Islet precursor cell (in vitro differentiated cells): ENCODE measurements around the gene SLC39A11.
A peak's percentile ranks its signal among the peaks of the same experiment; 100 is the strongest.
"Not testable (repeated sequence)": the region's sequence is repeated elsewhere in the genome, so short reads cannot be mapped to it uniquely, and the experiment has no call there.

ENCODE experiments used
- DNase-seq: peaks from one replicate; pipeline ENCODE4 v3.0.0-alpha.2; 2018

SLC39A11 gene

GRCh38 chr17:73069841-73070240 is 22.6 kb downstream of the SLC39A11 start:
- DNase-seq = no peak

DNA sequence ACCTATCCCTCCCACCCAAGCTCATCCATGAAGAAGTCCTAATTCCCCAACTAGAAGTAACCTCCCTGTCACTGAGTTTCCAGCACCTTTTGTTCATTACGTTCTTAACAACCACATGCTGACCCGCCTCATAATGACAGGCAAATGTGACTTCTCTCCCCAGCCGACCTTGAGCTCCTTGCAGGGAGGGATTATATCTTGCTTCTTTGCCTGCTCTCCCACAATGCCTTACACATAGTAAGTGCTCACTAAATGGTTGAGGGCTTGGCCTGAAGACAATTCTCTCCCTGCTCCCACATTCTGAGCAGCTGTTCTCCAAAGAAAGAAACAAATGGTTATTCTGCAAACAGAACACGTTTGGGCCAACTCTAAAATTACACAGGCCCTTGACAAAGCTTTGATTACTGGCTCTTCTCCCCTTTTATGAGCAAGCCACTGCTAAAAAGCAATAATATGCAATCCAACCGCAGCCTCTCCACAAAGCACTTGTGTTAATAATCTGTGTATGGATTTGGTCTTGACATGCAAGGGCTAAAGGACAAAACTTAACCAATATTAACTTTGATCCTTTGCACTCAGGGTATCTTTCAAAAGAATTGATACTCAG is 23.2 kb downstream of the SLC39A11 start:
- no peak for DNase-seq

GRCh38 chr17:73068322-73069153 is 23.9 kb downstream of the SLC39A11 start:
- peak; percentile 97 for DNase-seq

DNA sequence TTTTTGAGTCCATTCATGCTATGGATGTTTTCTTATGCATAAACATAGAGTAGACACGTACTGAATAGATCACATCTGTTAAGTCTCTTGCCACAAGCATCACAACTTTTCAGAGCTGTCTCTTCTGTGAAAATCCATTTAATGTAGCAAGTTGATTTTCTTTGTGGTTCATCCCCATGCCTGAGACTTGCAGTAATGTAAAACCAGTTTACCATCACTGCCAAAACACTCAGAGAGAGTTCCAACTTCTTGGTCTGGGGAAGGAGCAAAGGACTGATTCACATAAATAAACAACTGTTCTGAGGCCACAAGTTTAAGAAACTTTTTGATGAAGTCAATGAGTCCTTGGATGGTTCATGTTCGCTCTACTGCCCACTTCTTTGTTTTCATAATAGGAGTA is 24.8 kb downstream of the SLC39A11 start:
- not testable (repeated sequence) for DNase-seq

GRCh38 chr17:73067075-73067474 is 25.4 kb downstream of the SLC39A11 start:
- no peak for DNase-seq

DNA sequence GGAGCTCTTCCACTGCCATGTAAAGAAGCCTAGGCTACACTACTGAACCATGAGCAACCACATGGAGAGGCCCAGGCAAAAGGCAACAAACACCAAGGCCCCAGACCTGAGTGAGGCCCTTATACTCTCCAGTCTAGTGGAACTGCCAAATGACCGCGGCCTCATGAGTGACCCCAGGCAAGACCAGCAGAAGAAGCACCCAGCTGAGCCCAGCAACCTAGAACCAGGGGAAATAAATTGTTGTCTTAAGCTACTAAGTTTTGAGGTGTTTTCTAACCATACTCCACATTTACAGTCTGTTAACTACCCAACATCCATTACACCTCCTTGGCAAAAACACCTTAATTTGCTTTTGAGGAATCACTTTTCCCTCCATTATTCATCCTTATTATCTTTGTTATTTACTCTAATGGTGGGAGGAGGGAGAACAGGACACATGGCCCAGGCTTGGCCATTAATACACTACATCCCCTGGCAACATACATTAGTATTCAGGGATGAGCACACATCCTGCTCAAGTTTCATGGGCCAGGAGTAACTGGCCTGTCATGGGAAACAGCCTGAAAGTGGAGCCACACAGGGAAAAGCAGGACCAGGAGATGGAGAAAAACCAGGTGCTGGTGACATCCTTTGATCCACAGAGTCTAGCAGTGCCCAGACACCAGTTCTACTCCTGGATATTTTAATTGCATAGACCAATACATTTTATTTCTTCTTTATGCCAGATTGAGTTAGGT is 26.2 kb downstream of the SLC39A11 start:
- peak; percentile 52 for DNase-seq

GRCh38 chr17:73065376-73065775 is 27.1 kb downstream of the SLC39A11 start:
- no peak for DNase-seq

GRCh38 chr17:73064084-73064938 is 28.2 kb downstream of the SLC39A11 start:
- no peak for DNase-seq

DNA sequence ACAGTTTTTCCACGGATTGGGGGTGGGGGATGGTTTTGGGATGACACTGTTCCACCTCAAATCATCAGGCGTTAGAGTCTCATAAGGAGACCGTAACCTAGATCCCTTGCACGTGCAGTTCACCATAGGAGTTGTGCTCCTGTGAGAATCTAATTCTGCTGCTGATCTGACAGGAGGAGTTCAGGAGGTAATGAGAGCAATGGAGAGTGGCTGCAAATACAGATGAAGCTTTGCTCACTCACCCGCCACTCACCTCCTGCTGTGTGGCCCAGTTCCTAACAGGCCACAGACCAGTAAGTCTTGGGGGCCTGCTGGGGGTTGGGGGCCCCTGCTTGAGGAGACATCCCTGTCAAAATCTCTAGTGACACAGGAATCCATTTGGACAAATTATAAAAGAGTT is 29.8 kb downstream of the SLC39A11 start:
- no peak for DNase-seq

GRCh38 chr17:73061161-73061560 is 31.3 kb downstream of the SLC39A11 start:
- no peak for DNase-seq

DNA sequence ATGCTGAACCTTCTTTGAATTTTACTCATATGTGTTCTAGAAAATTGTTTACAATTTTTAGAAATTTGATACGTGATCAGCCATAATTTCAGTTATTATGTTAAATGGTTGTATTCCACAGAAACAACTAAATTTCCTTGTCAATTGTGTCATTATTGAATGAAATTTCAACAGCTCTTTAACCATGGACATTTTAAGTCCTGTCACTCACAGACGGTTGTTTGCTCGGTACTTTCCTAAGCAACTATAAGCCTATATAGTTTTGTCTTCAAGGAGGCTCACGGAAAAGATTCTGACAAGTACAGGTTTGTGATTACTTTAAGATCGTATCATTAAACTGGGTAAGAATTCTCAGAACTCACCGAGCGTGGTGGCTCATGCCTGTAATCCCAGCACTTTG is 31.8 kb downstream of the SLC39A11 start:
- DNase-seq = no peak

DNA sequence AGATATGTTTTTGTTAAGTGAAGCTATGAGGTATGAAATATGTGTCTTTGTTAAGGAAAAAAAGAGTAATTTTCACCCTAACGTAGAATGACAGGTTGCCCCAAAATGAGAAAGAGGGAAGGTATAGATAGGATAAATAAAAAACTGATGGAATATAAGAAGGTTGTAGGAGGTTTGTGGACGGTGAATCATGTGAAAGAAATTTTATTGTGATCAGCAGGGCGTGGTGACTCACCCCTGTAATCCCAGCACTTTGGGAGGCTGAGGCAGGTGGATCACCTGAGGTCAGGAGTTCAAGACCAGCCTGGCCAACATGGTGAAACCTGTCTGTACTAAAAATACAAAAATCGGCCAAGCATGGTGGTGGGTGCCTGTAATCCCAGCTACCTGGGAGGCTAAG is 32.8 kb downstream of the SLC39A11 start:
- DNase-seq = not testable (repeated sequence)

DNA sequence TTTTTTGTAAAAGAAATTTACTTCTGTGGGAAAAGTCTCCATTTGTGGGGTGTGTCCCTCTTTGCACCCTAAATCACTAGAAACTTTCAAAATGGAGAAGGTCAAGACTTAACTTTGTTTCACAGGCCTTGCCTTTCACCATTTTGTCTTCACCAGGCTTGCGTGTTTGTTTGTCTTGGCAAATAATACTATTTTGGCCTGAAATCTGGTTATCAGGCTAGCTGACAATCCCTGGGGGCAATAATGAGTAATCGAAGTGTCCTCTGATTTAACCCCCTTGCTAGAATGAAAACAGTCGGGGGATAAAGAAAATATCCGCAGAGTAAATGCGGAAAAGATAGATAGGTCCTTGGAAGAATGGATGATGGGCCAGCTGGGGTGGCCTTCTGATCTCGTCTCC is 34.5 kb downstream of the SLC39A11 start:
- DNase-seq = no peak

DNA sequence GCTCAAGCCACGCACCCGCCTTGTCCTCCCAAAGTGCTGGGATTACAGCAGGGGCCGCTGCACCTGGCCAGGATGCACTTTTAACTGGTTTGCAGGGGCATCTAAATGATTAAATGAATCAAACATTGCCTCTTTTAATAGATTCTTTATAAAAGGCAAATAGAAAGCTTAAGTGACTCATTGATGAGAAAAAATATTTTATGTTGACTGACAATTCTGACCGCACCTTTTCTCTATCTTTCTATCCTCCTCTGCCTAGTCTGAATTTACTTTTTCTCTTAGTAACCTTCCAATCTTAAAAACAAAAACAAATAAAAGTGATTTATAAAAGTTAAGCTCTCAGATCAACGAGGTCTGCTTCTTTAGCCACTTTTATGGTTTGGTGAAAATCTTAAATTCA is 35.3 kb downstream of the SLC39A11 start:
- no peak for DNase-seq

DNA sequence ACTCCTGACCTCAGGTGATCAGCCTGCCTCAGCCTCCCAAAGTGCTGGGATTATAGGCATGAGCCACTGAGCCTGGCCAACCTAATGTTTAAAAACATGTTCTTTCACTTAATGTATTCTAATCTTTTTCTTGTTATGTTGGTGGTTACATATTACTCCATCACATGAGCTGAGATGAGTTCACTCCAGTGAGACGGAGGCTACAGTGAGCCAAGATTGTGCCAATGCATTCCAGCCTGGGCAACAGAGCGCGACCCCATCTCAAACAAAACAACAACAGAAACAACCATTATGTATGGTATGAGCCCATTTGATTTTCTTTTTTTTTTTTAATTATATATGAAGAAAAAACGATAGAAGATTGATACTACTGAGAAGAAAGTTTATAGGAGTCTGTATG is 39.6 kb downstream of the SLC39A11 start:
- DNase-seq = no peak

DNA sequence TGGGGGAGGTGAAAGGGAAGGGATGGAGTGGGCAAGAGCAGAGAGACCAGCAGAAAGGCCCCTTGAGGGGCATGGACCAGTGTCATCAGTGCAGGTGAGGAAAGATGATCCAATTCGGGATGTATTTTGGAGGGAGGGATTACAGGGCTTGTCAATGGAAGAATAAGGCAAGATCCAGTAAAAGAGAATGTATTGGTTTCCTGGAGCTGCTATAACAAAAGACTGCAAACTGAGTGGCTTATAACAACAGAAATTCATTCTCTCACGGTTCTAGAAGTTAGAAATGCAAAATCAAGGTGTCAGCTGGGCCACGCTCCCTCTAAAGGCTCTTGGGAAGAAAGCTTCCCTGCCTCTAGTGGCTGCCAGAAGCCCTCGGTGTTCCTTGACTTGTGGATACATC is 41.7 kb downstream of the SLC39A11 start:
- DNase-seq = no peak

DNA sequence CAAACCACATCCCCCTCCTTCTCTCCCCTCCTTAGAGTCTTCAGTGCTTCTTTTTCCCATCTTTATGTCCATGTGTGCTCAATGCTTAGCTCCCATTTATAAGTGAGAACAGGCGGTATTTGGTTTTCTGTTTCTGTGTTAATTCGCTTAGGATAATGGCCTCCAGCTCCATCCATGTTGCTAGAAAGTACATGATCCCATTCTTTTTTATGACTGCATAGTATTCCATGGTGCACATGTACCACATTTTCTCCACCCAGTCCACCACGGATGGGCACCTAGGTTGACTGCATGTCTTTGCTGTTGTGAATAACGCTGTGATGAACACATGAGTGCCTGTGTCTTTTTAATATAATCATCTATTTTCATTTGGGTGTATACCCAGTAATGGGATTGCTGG is 44.3 kb downstream of the SLC39A11 start:
- no peak for DNase-seq

GRCh38 chr17:73045724-73046123 is 46.8 kb downstream of the SLC39A11 start:
- DNase-seq = no peak

DNA sequence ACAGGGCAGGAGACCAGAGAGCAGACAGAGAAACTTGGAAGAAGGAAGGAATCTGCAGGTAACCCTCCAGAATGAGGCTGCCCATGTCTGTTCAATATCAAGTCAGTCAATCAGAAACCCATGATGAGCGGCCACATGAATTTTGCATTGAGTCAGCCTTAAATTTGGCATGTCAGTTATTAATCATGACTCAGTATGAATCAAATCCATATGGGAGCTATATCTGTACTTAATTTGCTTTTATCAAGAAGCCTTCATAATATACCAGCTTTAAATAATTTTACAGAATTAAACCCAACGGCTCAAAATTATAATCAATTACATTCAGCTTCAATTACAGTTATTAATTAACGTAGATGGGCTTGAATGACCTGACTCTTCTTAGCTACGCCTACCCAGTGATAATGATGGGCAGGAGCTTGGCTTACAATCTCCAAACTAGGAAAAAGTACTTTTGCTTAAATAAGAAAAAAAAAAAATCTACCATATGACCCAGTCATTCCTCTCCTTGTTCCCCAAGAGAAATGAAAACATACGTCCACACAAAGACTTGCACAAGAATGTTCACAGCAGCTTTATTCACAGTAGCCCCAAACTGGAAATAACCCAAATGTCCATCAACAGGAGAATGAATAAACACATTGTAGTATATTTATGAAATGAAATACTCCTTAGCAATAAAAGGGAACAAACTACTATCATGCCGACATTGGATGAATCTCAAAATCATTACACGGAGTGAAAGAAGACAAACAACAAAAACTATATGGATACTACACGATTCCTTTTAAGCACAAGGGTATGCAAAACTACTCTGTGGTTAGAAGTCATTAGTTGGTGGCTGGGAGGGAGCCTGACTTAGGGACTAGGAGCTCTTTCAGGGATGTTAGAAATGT is 48.6 kb downstream of the SLC39A11 start:
- no peak for DNase-seq

DNA sequence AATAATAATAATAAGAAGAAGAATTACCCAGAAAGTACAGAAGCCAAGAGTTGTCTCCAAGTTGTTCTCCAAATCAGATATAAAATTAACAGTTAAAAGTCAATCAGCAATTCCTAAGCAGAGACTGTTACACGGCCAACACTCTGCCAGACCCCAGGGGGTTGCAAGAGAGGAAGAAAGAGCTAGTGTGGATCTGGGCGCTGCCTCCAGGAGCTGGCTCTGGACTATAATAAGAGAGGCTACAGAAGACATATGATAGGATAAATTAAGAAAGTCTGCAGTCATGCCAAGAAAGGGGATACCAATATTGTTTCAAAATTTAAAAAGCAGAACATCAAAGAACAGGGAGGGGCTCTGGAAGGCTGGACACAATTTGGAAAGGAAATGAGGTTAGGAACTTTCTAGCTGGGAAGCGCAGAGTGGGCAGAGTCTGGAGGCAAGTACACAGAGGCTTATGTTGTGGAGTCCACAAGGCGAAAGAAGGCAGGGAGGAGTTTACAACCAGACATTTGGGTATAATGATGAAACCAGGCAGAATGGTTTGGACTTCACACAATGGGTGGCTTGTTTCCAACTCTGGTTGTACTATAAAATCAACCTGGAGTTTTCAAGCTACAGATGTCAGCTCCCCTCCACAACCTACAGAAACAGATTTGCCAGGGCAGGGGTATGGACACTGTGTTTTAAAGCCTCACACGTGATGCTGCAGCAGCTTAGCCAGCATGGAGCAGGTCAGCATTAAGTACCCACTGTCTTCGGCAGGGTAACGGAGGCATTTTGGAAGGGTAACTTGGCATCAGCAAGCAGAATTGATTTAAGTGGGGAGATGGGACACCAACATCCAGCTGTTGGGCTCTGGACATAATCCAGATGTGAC is 49.4 kb downstream of the SLC39A11 start:
- DNase-seq = no peak

DNA sequence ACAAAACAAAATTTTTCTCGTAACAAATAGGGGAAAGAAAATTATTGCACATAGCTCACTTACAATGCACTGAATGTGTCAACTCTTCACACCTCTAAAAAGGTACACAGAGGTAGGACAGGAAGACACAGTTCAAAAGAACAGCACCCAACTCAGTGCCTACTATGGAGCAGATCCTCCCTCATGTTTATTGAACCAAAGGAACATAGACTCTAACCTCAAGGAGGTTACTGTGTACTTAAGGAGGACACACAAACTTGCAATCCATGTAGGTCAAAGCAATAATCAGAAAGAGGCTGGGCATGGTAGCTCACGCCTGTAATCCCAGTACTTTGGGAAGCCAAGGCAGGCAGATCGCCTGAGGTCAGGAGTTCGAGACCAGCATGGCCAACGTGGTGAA is 50.3 kb downstream of the SLC39A11 start:
- DNase-seq = no peak
